C1 segment of cervical spinal cord (tissue), 14 donors: ENCODE data around the gene ROS1.
A peak's percentile ranks its signal among the peaks of the same experiment; 100 is the strongest.
"Not testable (repeated sequence)": the region's sequence is repeated elsewhere in the genome, so short reads cannot be mapped to it uniquely, and the experiment has no call there.

Source experiments
- DNase-seq, 14 donors: peaks; one replicate each; lab custom pipeline; 2025; lab: John Stamatoyannopoulos, UW

ROS1 gene

GRCh38 chr6:117425431-117426153 is at the start of gene ROS1:
Gene ROS1 (minus strand): TSS chr6:117425942. CDS start chr6:117425656, 286 bp downstream.
- no peak for DNase-seq

DNA sequence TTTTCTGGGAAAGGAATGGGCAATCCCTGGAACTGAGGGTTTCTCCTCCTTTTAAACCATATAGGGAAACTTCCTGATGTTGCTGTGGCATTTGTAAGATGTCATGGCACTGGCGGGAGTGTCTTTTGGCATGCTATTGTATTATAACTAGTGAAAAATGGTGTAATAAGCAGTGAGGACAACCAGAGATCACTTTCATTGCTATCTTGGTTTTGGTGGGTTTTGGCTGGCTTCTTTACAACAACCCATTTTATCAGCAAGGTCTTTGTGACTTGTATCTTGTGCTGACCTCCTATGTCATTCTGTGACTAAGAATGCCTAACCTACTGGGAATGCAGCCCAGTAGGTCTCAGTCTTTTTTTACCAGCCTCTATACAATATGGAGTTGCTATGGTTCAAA is 47.7 kb upstream of the ROS1 start:
- DNase-seq = no peak

DNA sequence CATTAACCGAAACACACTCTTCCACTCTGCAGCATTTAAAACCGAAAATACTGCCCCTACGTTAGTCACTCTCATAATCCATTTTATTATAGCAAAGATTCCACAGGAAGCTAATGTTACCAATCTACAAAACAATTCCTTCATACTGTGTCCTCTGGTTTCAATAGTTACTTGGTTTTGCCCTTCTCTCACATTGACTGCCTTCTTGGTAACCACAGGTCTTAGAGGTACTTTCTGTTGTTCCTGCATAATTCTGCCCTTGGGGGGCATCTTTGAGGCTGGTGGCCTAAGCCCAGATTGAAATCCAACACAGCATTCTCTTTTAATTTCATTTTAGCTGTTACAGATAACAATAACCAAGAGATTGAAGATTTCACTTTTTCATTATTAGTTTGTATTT is 46.9 kb upstream of the ROS1 start:
- DNase-seq = no peak

DNA sequence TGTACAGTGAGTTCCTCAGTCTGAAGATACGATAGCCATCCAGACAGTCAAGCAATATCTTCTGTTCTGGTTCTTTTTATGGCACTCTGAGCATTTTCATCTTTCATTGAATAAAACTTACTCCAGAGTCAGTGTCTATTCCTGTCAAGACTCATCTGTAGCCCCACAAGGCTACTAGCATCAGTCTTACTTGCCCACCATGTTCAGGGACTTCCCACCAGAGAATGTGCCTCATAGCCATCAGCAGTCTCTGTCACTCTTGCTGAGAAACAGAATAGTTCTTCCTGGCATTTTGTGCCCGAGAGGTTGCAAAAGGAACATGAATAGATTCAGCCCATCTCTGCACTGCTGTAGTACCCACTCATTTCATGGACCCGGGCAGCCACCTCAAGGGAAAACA is 44.0 kb upstream of the ROS1 start:
- no peak for DNase-seq

GRCh38 chr6:117469356-117469755 is 43.6 kb upstream of the ROS1 start:
- DNase-seq = no peak

DNA sequence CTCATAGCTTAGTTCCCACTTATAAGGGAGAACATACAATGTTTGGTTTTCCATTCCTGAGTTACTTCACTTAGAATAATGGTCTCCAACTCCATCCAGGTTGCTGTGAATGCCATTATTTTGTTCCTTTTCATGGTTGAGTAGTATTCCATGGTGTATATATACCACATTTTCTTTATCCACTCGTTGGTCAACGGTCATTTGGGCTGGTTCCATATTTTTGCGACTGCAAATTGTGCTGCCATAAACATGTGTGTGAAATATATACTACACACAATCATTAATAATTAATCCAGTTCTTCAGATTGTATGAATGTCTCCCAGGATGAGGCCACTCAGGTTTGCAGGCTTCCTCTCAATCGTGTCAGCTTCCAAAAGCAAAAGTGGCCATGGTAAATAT is 42.8 kb upstream of the ROS1 start:
- not testable (repeated sequence) for DNase-seq

DNA sequence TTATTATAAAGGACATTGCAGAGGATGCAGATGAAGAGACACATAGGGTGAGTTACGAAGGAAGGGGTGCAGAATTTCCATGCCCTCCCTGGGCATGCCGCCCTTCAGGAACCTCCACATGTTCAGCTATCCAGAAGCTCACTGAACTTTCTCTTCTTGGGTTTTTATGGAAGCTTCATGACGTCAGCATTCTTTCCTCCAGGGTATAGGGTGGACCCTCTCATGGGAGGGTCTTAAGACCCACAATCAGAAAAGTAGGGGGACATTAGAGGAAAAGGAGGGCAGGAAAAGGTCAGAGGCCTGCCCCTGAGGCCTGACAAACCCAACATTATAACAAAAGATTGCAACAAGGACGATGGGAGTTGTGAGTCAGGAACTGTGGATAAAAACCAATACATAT is 42.1 kb upstream of the ROS1 start:
- DNase-seq = no peak

- DNase-seq = no peak
Measured at GRCh38 chr6:117465691-117466090, 39.9 kb upstream of the ROS1 start.

GRCh38 chr6:117464700-117465099 is 39.0 kb upstream of the ROS1 start:
- no peak for DNase-seq

GRCh38 chr6:117463762-117464665 is 38.3 kb upstream of the ROS1 start:
- no peak for DNase-seq

- no peak for DNase-seq
Measured at GRCh38 chr6:117459204-117459944, 33.6 kb upstream of the ROS1 start.

GRCh38 chr6:117456998-117457397 is 31.3 kb upstream of the ROS1 start:
- no peak for DNase-seq

- no peak for DNase-seq
Measured at GRCh38 chr6:117456250-117456649, 30.5 kb upstream of the ROS1 start.

GRCh38 chr6:117451671-117452070 is 25.9 kb upstream of the ROS1 start:
- DNase-seq = no peak

DNA sequence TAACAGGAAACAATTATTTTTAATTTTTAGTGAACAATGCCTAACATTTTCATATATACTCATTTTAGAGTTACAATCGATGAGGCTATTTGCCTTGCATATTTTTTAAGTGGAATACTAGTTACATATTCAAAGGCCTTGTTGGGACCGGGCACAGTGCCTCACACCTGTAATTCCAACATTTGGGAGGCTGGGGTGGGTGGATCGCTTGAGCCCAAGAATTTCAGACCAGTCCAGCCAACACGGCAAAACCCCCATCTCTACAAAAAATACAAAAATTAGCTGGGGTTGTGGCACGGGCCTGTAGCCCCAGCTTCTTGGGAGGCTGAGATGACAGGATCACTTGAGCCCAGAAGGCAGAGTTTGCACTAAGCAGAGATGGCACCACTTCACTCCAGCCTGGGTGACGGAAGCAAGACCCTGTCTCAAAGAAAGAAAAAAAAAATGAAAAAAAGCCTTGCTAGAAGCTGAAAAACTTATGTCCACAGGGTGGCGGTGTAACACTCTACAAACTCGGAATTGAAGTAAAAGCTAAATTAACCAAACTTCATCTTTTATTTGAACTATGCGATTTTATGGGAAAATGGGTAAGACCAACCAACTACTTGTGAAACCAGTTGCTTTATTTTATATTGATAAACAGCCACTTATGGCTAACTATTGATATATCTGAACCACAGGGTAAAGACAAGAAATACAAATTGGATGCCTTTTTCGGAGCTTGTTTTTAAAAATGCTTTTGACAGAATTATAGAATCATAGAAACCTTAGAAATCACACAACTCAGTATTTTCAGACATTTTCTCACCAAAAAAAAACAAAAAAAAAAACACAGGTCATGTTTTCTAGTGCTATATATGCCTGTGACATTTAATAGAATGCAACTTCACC is 24.1 kb upstream of the ROS1 start:
- DNase-seq = peak in 4 of 14 donors; percentile 5 to 24 (median 6)

DNA sequence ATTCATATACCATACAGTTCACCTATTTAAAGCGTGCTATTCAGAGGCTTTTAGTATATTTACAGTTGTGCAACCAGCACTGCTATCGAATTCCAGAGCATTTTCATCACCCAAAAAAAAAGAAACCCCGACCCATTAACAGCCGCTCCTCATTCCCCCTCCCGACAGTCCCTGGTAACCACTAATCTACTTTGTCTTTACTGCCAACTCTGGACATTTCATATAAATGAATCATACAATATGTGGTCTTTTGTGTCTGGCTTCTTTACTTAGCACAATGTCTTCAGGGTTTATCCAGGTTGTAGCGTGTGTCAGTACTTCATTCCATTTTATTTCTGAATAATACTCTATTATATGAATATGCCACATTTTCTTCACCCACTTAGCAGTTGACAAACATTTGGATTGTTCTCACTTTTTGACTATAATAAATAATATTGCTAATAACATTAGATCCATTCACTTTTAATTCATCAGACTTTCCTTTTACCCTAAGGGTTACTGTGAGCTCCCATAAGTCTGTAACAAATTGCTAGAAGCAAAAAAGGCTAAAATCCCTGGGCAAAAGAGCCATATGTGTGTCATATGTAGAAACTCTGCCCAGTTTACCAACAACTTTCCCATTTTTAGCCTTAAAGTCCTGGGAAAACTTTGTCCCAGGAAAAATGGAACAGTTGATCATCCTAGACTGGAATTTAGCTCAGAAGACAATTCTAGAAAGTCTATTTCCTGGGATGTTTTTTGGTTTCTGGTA is 23.2 kb upstream of the ROS1 start:
- no peak for DNase-seq

DNA sequence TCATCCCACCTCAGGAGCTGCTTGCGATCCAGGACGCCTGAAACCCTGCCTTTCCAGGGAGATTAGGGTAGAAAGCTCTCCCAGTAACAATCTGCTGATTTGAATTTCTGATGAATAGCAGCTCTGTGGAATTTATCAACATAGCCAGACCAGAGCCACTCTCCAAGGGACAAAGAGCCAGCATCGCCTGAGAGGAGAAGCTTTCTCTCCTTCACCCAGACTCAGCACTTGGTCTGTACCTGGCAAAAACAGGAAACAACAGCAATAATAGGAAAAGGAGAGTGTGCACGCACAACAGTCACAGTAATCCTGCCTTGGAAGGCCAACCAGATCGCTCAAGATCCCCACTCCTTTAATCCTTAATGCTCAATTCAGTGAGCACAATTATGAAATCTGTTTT is 22.3 kb upstream of the ROS1 start:
- DNase-seq = no peak

DNA sequence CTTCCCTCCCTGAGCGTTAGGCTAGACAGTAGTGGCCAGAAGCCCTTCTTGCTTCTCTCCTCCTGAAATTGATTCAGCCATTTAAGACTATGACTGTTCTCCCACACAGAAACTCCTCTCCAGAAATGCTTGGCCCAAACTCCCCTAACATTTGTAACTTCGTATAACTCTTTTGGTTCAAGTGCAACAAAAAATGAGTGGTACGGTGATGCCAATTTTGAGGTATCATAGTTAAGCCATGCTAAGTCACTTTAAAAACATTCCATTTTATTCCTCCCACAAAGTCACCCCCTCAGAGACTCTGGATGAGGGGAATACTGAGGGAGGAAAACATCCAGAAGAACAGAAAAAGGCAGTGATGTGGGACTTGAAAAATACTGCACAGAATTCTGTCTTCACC is 21.1 kb upstream of the ROS1 start:
- DNase-seq = no peak

- no peak for DNase-seq
Measured at GRCh38 chr6:117444600-117444999, 18.9 kb upstream of the ROS1 start.

DNA sequence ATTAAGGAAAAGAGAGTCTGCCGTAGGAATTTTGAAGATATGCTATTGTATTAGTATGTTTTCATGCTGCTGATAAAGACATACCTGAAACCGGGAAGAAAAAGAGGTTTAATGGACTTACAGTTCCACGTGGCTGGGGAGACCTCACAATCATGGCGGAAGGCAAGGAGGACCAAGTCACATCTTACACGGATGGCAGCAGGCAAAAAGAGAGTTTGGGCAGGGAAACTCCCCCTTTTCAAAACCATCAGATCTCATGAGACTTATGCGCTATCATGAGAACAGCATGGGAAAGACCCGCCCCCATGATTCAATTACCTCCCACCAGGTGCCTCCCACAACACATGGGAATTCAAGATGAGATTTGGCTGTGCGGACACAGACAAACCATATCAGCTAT is 16.6 kb upstream of the ROS1 start:
- DNase-seq = not testable (repeated sequence)
